NCI-H2107 (cell line): Measurements from ENCODE around the gene NMNAT1.
"Not testable (repeated sequence)": the region's sequence is repeated elsewhere in the genome, so short reads cannot be mapped to it uniquely, and the experiment has no call there.

ENCODE experiments used
- DNase-seq: peaks from one replicate; lab custom pipeline; 2025; lab: John Stamatoyannopoulos, UW

NMNAT1 gene

DNA sequence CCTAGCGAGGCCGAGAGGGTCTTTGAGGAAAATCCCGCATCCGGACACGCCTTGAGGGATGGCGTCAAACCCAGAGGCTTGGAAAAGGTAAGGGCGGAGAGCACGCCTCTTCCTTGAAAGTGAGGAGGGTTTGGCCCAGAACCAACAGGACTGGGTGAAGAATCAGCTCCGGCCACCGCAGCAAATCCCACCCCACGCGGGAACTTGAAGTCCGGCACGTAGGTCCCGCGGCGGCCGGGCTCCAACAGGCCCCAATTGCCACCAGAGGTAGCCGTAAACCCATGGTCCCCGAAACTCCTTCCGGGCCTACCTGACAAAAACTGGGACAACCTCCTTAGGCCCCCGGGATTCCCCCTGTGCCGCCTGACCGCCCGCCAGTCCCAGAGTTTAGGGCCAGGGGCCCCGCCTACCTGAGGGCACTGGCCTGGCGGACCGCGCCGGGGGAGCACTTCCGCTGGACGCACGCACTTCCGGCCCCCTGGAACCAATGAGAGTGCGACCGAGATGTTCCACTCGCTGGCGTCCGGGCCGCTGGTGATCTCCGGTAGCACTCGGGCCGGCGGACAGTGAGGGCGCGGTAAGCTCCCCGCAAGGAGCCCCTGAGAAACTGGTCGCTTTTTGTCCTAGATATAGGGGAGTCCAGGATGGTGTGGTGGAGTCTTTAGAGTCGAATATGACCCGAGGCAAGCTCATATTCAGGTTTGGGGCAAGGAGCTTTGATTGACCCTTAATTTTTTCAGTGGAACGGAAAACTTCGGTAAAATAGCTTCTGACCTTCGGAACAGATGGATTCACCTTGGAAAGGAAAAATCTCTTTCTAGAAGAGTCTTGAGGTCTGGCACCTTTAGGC lies at the start of gene NMNAT1, which contains the start of gene LZIC:
Gene NMNAT1, plus strand, starts transcription at position 537 of the 850 bp plus-strand sequence. CDS start 28,599 bp downstream, outside the sequence.
Gene LZIC, minus strand, starts transcription at position 453 of the 850 bp plus-strand sequence. CDS start 6,772 bp downstream, outside the sequence.
- no peak for DNase-seq

DNA sequence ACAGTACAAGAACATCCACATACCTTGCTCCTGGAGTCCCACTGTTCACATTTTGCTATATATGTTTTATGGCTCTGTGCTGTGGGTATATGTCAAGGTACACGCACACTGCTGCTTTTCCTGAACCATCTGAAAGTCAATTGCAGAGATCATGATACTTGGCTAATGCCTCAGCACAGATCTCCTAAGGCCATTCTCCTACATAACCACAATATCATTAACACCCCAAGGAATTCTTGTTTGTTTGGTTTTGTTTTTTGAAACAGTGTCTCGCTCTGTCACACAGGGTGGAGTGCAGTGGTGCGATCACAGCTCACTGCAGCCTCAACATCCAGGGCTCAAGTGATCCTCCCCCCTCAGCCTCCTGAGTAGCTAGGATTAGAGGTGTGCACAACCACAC lies 49.2 kb upstream of the NMNAT1 start:
- no peak for DNase-seq

DNA sequence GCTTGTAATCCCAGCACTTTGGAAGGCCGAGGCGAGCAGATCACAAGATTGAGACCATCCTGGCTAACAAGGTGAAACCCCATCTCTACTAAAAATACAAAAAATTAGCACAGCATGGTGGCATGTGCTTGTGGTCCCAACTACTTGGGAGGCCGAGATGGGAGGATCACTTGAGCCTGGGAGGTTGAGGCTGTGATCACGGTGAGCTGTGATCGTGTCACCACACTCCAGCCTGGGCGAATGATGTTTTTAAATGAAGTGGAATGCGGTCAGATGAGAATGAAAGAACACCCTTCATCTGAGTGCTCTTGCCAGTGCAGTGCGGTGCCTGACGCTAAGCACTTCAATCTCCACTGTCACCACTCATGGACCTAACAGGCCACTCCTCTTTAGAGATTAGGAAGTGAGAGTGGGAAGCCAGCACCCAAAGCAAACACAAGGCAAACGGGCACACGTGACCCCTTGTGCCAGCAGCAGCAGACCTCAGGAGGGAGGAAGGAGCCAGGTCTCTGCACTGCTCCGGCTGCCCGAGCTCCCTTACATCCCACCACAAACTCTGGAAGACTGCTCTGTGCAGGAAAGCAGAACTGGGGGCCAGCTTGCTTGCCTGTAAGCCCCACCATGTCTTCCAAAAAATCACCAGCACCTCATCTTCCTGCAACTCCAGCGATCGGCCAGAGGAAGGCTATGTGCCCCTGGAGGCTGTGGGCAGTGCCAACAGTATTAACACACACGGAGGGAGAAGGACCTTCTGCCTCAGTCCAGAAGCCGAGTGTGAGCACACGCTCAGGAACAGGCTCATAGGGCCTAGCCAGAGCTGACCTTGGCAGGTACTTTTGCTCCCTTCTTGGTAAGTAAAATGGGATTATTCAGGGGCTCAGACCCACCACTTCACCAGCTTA lies 42.9 kb upstream of the NMNAT1 start:
- DNase-seq = no peak

DNA sequence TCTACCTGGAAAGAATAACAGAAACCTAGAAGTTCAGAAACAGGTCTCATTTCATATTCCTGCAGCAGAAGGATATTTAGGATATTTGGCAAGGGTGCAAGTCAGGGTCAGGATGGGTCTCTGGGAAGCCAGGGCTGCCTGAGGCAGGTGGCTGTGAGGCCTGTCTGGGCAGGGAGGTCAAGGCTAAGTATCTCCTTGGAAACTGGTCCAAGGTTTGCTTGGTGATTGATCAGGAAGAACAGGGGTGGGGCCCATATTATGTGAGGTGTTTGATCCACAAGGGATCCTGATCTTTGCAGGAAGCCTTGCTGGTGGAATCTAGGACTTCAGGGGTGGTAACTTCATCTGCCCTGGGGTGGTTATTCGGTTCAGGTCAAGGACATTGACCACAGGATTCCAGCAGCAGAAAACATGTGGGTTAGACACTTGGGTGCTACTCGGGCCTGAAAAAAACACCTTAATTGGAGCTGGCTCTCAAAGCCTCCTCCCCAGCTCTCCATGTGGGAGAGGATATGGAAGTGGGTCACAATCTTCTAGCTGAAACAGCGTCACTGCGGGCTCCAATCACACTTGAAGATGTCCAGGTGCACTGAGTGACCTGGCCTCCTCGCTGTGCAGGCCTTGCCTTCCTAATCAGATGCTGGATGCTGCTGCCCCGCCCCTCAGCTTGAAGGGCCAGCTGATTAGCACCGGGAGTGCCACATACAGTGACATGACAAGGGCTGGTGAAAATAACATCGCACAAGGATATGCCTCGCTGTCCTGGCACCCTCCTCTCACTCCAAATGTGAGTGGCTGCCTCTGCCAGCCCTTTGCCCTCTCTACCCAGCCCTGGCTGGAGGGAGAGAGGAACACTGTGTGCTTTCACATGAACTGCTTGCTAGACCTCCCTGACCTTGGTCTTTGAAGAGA lies 41.9 kb upstream of the NMNAT1 start:
- DNase-seq = no peak

DNA sequence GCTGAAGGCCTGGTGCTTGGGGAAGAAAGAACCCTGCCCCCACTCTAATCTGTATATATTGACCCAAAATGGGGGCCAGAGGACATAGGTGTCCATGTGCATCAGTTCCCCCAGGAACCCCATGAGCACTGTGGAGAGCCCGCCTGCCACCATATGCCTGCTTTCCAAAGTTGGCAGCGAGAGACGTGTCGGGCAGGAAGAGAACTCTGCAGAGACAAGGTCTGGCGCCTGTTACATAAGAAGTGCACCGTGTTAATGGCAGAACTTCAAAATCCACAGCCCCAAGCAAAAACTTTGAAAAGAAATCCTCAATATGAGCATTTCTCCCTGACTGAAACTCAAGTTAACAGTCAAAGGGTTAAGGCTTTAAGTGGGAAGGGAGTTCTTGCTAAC lies 41.2 kb upstream of the NMNAT1 start:
- DNase-seq = no peak

DNA sequence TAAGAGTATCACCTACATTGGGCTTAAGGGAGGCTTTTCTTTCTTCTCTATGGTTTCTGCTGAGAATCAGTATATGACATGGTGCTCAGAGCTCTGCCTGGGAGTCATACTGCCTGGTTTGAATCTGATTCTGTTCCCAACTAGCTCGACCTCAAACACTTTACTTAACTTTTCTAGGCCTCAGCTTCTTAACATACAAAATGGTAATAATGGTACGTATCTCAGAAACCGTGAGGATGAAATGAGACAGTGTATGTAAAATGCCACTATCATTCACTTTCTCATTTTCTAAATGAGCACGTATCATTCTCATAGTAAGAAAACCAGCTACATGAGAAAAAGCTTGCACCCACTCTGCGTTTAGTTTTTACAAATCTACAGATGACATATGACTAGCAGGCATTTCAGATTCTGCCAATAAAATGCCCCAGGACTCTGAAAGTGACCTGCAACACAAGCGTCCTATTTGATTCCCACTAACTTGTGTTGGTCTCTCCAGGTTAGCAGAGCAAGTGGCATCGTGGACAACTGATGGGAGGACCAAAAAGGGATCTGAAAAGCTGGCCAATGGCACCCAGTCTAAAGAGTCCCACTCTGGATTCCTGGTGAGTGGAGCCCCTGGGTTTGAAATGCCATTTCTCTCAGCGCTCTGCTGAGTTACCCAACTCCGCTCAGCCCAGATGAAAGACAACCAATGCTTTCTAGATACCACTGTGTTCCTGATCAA lies 39.3 kb upstream of the NMNAT1 start:
- no peak for DNase-seq

DNA sequence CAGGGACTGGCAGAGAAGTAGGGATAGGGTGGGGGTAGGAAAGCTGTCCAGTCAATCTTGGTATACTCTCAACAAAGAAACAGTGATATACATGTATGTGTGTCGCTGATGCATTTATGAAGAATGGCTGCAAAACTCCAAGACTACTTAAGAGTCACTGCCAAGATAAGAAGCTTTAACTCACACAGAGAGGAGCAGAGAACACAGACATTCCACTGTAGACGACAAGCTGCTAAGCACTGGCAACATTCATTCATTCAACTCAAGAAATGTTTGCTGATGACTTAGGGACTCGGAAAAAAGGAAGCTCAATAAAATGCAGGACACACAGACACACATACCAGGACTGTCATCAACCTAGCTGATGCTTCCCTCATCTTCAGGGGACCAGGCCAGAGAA lies 38.7 kb upstream of the NMNAT1 start:
- no peak for DNase-seq

DNA sequence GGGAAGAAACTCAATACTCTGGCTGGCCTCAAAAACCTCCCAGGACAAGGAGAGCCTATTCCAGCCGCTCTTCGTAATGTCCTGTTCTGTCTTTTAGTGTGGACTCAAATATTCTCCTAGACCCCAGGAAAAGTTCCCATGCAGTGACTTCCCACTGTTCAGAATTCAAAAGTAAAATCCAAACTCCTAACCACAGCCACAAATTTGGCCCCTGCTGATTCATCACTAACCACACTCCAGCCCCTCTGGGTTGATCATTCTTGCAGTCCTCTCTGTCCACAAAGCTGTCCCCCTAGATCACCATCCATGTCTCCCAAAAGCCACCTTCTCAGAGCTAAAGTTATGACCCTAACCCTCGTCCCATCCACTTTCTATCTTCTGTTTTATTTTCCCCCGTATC lies 38.3 kb upstream of the NMNAT1 start:
- DNase-seq = no peak

DNA sequence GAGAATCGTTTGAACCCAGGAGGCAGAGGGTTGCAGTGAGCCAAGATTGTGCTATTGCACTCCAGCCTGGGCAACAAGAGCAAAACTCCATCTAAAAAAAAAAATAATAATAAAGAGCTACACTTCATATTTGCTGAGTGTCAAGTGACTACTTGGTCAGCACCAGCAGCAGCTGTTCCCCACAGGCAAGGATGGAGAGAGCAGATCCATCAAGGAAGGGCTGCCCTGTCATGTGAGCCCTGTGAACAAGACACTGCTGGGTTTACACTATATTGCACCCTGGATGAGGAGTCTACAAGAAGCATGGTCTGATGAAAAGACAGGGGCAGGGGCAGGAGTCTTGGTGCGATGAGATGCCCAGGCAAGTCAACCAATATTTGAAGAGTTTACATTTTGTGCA lies 36.8 kb upstream of the NMNAT1 start:
- no peak for DNase-seq

DNA sequence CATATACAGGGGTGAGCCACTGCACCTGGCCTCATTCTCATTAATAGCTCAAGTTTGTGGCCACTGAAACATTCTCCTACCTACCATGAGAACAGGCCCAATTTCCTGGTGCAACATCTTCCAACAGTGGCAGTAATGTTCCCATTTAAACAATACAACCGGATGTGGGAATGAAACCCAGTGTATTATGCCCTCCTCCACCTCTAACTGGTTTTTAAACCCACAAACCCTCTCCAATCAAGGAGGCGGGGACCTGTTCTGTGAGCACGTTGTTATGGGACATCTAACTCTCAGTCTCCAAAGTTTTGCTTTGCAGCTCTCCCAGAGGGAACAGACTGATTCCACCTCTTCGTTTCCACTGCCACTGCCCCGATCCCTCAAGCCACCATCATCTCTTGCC lies 35.8 kb upstream of the NMNAT1 start:
- no peak for DNase-seq

DNA sequence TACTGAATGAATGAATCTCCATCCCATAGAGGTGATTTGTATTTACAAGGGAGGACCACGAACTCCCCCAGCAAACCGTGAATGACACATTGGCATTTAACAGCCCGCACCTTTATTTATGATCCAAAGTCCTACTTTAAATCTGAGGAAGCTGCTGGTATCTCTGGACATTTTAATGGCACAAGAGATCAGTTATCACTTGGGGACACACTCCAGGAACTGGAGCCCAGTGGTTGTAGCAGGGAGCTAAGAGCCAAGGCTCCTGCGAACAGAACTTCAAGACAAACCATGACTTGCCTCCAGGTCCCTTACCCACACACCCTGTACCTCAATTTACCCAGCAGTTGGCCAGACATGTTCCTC lies 34.4 kb upstream of the NMNAT1 start:
- no peak for DNase-seq

DNA sequence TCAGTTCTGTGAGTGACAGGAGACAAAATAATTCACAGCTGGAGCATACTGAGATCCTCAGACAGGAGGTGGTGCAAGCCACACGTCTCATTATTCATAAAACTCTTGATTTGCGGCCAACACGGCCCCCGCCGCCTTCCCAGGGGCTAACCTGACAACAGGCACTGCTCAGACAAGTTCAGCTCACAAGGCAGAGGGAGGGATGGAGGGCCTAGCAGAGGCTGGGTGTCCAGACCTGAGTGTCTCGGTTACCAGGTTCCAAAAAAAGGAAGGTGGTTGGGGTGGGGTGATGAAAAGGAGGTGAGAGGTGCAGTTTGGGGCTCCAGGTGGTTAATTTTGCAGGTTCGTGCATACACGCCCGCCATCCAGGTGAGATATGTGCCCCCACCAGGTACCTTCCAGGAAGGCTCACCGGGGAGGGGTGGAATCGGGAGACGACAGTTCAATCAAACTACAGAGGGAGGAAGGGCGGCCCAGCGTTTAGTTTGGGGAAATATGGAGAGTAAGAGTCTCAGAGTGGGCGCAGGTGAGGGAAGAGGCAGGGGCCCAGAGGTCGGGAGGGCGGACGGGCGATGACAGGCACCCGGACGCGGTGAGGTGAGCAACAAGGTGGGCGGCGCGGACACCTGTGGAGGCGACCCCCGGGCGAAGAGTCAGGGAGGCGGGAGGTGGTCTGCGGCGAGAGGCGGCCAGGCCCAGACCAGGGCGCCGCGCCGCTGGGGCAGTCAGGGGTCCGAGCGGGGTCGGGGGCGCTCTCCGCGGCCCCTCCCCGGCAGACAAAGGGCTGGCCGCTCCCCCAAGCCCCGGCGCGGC lies 33.8 kb upstream of the NMNAT1 start:
- DNase-seq = no peak

DNA sequence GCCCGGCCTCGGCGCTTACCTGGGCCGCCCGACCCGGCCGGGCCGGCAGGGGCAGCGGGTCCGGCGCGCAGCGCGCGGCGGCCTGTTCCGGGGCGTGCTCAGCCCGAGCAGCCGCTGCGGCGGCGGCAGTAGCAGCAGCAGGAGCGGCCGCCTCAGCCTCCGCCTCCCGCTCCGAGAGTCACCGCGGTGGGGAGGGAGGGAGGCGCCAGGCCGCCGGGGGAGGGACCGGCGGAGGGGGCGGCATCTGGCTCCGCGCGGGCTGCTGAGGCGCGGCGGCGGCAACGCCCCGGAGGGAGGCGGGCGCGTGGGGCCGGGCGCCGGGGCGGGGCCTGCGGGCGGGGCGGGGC lies 33.2 kb upstream of the NMNAT1 start, which contains the start of gene CTNNBIP1:
Gene CTNNBIP1, minus strand, starts transcription at position 194 of the 347 bp plus-strand sequence. CDS start 38,205 bp downstream, outside the sequence.
- DNase-seq = peak; percentile 81

DNA sequence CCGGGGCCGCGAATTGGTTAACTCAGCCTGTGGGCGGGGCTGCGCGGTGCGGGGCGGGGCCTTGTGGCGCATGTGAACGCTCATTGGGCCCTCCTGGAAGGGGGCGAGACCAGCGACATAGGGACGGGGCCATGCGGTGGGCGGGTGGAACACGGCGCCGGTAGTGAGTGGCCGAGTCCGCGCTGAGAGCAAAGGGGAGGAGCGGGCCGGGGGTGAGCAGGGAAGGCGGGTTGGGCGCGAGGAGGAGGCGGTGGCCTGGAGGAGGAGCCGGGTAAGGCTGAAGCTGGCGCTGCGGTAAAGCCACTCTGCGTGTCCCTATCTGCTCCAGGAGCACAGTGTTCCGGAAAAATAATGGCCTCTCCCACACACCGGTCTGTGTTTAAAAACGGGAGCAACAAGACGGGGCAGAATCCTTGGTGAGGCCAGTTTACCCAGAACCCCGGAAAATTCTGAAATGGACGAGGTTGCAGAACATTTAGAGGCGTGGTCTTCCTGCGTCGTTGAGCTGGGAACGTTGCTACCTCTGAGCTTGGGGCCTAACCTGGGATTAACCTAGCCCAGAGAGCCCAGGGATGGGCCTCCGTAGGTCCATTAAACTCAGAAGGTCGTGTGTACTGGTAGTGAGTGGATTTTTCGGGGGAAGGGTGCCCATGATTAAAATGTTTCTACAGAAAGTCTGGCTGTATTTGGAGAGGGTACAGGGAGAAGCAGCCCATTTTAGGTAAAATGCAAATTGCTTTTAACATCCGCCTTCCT lies 32.7 kb upstream of the NMNAT1 start:
- peak; percentile 81 for DNase-seq

DNA sequence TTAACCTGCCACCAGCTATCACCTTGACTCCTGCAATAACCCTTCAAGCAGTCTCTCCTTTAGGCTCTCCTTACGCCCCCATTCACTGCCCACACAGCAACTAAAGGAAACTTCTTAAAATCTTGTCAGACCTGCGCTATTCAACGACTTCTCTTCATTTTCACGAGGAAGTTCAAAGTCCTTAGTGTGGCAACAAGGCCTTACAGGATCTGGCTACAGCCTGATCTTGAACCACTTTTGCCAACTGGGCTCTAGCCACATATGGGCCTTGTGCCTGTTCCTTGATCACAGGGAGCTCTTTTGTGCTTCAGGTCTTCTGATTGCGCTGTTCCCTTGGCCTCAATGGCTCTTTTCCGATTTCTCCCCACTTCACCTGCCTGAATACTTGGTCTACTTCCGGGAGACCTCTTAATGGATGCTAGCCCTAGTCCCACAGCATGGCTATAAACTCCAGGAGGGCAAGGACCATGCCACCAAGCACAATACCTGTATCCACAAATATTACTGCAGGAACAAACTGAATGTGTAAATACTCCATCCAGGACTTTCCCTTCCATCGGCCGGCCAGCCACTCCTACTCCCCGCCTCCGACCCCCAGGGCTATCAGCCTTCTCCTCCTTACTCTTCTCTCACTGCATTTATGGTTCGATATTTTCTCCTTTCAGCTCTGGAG lies 30.9 kb upstream of the NMNAT1 start:
- DNase-seq = no peak

DNA sequence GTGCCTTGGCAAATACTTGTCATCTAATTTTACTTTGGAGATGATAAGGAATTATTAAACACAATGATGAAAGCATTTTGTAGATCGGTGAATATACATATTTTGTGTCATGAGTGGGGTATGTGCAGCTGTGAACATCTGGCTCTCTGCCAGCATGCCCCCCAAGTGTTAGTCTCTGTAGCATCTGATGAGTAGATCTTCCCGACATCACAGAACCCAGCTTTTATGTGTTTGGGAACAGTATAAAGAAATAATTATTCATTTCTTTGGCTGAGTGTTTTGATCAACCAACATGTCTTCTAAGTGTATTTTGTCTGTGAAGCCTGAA lies 28.7 kb upstream of the NMNAT1 start:
- no peak for DNase-seq

DNA sequence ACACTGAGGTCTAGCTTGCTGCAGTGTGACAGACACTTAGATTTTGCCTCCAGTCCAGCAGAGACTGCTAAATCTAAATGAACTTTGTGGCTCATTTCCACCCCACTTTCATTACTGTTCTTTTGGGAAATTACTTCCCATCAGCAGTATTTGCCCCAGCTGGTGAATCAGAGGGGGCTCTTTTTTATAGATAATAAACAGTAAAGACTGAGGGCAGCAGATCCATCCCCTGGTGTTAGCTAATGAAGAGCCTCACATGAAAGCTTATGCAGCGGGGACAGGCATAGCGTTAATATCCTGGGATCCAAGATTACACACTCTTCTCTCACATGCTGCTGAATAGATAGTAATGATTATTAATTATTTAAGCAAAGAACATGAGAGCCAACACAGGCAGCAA lies 26.8 kb upstream of the NMNAT1 start:
- no peak for DNase-seq

DNA sequence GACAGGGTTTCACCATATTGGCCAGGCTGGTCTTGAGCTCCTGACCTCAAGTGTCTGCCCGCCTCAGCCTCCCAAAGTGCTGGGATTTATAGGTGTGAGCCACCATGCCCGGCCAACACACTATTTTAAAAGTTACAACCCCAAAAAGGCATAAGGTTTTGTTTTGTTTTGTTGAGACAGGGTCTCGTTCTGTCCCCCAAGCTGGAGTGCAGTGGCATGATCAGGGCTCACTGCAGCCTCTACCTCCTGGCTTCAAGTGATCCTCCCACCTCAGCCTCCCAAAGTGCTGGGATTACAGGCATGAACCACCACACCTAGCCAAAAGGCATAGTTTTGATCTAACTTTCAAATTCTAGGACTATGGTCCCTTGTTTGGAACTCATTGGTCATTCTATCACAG lies 25.8 kb upstream of the NMNAT1 start:
- not testable (repeated sequence) for DNase-seq

DNA sequence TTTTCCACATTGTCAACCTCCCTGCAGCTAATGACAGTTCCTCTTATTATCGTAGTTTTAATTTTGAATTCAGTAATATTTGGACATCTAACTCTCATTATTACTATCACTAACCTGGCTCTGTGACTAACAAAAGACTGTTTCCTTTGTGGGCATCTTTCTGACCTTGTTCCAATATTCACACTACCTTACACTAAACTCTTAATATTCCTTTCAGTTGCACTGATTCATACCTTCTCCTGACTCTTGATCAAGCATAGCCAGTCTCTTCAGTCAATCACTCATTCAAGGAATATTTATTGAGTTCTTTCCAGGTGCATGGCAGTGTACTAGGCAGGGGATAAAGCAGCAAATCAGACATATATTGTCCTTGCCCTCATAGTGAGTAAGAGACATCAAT lies 25.4 kb upstream of the NMNAT1 start:
- DNase-seq = no peak
